Calu3 (cell line): ENCODE results near the gene ZNF594. TPM values are rescaled to one million over a fixed set of nuclear protein-coding genes. Genes with fewer than 3 reads are reported as not detected.
"Not testable (repeated sequence)": the region's sequence is repeated elsewhere in the genome, so short reads cannot be mapped to it uniquely, and the experiment has no call there.

ENCODE experiments used
- BruUV-seq: library from RNA; stranded (reverse); fragments of 400-500 nt; replicated peaks from 2 replicates; lab custom pipeline; 2021; lab: Mats Ljungman, UMichigan
- CTCF ChIA-PET: fragments of 300-600 bp; sonication (Branson Sonifier 250); formaldehyde crosslinking; loops from one replicate; lab custom pipeline; 2022; ENCODE audit warnings: antibody characterized with exemption; lab: Charles Lee
- DNase-seq: peaks from one replicate; pipeline ENCODE4 v3.0.0; 2022
- H3K27ac Mint-ChIP-seq: one replicate; pipeline ENCODE4 v1.8.0; 2022; ENCODE audit warnings: mixed read lengths; ENCODE audit not compliant: unreplicated experiment
- H3K27me3 Mint-ChIP-seq: one replicate; pipeline ENCODE4 v1.8.0; 2022; ENCODE audit warnings: mixed read lengths; ENCODE audit not compliant: unreplicated experiment
- H3K36me3 Mint-ChIP-seq: one replicate; pipeline ENCODE4 v1.8.0; 2022; ENCODE audit warnings: mild to moderate bottlenecking, moderate library complexity, mixed read lengths; ENCODE audit not compliant: insufficient read depth, unreplicated experiment
- H3K4me1 Mint-ChIP-seq: one replicate; pipeline ENCODE4 v1.8.0; 2022; ENCODE audit warnings: mild to moderate bottlenecking, low read depth, mixed read lengths; ENCODE audit not compliant: unreplicated experiment
- H3K4me3 Mint-ChIP-seq: one replicate; pipeline ENCODE4 v1.8.0; 2022; ENCODE audit warnings: mild to moderate bottlenecking, low read depth, moderate library complexity, mixed read lengths; ENCODE audit not compliant: unreplicated experiment
- H3K9me3 Mint-ChIP-seq: one replicate; pipeline ENCODE4 v1.8.0; 2022; ENCODE audit warnings: low read depth, mixed read lengths; ENCODE audit not compliant: unreplicated experiment
- CTCF ChIP-seq: fragments of 200-600 bp; IDR thresholded peaks from one replicate; pipeline ENCODE4 v1.8.0; 2022; ENCODE audit warnings: antibody characterized with exemption; ENCODE audit not compliant: unreplicated experiment
- intact Hi-C: fragments of 100-400 bp; cut with micrococcal nuclease; formaldehyde crosslinking; loops from one replicate; pipeline ENCODE4 v1.10.0; 2022; ENCODE audit not compliant: unreplicated experiment
- total RNA-seq: library from RNA; stranded (reverse); gene quantifications from 2 replicates; pipeline ENCODE4 v1.2.3, GENCODE V29; 2022

ZNF594 gene
- total RNA-seq, 1 experiment from 2014 or later, result 12.9 TPM

DNA sequence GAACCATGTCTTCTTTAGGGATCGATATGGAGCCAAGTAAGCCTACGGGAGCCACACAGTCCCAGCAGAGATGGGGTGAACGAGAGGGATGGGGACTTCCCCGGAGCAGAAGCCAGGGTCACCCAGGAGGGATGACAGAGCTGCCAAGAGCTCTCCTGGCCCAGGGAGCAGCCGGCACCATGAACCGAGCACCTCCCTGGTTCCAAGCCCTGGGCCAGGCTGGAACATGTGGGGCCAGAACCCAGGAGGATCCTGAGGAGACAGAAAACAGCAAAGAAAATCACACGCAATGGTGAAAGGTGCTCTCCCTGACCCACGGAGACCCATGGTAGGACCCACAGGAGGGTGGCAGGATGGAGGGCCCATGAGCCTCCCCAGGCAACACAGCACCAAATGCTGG, 57.7 kb downstream of the ZNF594 start:
- H3K36me3 Mint-ChIP-seq, H3K27ac Mint-ChIP-seq, H3K4me1 Mint-ChIP-seq, H3K9me3 Mint-ChIP-seq, BruUV-seq, CTCF ChIA-PET, DNase-seq, intact Hi-C loops, H3K4me3 Mint-ChIP-seq: not testable (repeated sequence)
- H3K27me3 Mint-ChIP-seq, result peaks cover 23% of the 10 kb centered on the region

DNA sequence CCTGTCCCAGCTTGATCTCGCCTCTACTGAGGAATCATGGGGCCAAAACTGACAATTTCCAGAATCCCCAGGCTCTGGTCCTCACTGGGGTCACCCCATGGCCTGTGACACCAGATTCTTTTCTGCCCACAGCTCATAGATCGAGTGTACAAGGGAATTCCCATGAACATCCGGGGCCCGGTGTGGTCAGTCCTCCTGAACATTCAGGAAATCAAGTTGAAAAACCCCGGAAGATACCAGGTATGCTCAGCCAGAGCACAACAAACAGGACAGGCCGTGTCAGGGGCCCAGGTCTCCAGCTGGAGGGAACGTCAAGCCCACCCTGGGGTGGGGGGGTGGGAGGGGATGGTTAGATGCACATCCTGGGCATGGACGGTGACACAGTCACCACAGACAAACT, 58.4 kb downstream of the ZNF594 start:
- no peak for TF ChIP-seq CTCF
- H3K4me3 Mint-ChIP-seq, result no peak overlapping the region
- H3K27me3 Mint-ChIP-seq, result peaks cover 23% of the 10 kb centered on the region
- H3K9me3 Mint-ChIP-seq, result no peaks in the 10 kb centered on the region
- H3K27ac Mint-ChIP-seq, result no peak overlapping the region
- no peaks in the 10 kb centered on the region for H3K4me1 Mint-ChIP-seq
- no peak for DNase-seq
- intact Hi-C loops, result no loop called here
- no TSS peak for BruUV-seq
- CTCF ChIA-PET, result no interaction called here
- no peaks in the 10 kb centered on the region for H3K36me3 Mint-ChIP-seq

GRCh38 chr17:5132503-5133225, 59.0 kb downstream of the ZNF594 start:
- DNase-seq, H3K4me1 Mint-ChIP-seq, BruUV-seq, H3K27ac Mint-ChIP-seq, H3K36me3 Mint-ChIP-seq, CTCF ChIA-PET, intact Hi-C loops, H3K9me3 Mint-ChIP-seq, H3K4me3 Mint-ChIP-seq: not testable (repeated sequence)
- H3K27me3 Mint-ChIP-seq, result peaks cover 25% of the 10 kb centered on the region

GRCh38 chr17:5131799-5132502, 59.7 kb downstream of the ZNF594 start:
- H3K9me3 Mint-ChIP-seq, H3K4me1 Mint-ChIP-seq, CTCF ChIA-PET: not testable (repeated sequence)

GRCh38 chr17:5131146-5131715, 60.4 kb downstream of the ZNF594 start:
- H3K9me3 Mint-ChIP-seq, result no peaks in the 10 kb centered on the region
- no peaks in the 10 kb centered on the region for H3K4me1 Mint-ChIP-seq
- no peak for DNase-seq
- no TSS peak for BruUV-seq
- TF ChIP-seq CTCF, result no peak
- H3K36me3 Mint-ChIP-seq, result no peaks in the 10 kb centered on the region
- H3K27me3 Mint-ChIP-seq, result peaks cover 37% of the 10 kb centered on the region
- CTCF ChIA-PET, result no interaction called here
- no peak overlapping the region for H3K4me3 Mint-ChIP-seq
- no peak overlapping the region for H3K27ac Mint-ChIP-seq
- intact Hi-C loops, result no loop called here

More at GRCh38 chr17:5131799-5132502, 59.7 kb downstream of the ZNF594 start:
- H3K4me3 Mint-ChIP-seq, DNase-seq, BruUV-seq, intact Hi-C loops, H3K36me3 Mint-ChIP-seq, H3K27ac Mint-ChIP-seq: not testable (repeated sequence)
- peaks cover 32% of the 10 kb centered on the region for H3K27me3 Mint-ChIP-seq

- BruUV-seq, result not testable (repeated sequence)
Measured at GRCh38 chr17:5130687-5131086, 61.0 kb downstream of the ZNF594 start.

GRCh38 chr17:5130261-5130660, 61.4 kb downstream of the ZNF594 start:
- H3K4me1 Mint-ChIP-seq, H3K9me3 Mint-ChIP-seq, intact Hi-C loops, H3K27ac Mint-ChIP-seq, BruUV-seq, CTCF ChIA-PET, H3K36me3 Mint-ChIP-seq, DNase-seq, H3K4me3 Mint-ChIP-seq: not testable (repeated sequence)
- peaks cover 37% of the 10 kb centered on the region for H3K27me3 Mint-ChIP-seq

More at GRCh38 chr17:5130687-5131086, 61.0 kb downstream of the ZNF594 start:
- H3K36me3 Mint-ChIP-seq, CTCF ChIA-PET, H3K9me3 Mint-ChIP-seq, intact Hi-C loops, H3K4me1 Mint-ChIP-seq, H3K4me3 Mint-ChIP-seq, DNase-seq, H3K27ac Mint-ChIP-seq: not testable (repeated sequence)
- H3K27me3 Mint-ChIP-seq, result peaks cover 37% of the 10 kb centered on the region

- H3K9me3 Mint-ChIP-seq, DNase-seq, BruUV-seq, H3K4me3 Mint-ChIP-seq, intact Hi-C loops, CTCF ChIA-PET, H3K27ac Mint-ChIP-seq, H3K36me3 Mint-ChIP-seq, H3K4me1 Mint-ChIP-seq: not testable (repeated sequence)
- H3K27me3 Mint-ChIP-seq, result peaks cover 40% of the 10 kb centered on the region
Measured at GRCh38 chr17:5129770-5130169, 61.9 kb downstream of the ZNF594 start.
